HG02840 (cell line): Measurements from ENCODE around the gene COASY.
A peak's percentile ranks its signal among the peaks of the same experiment; 100 is the strongest.

Experiments
- ATAC-seq: cut with Tn5 transposase; IDR thresholded peaks from one replicate; pipeline ENCODE4 v1.9.1; 2021; ENCODE audit warnings: mild to moderate bottlenecking, moderate library complexity, moderate number of reproducible peaks; ENCODE audit not compliant: unreplicated experiment, low FRiP score

Gene COASY

DNA sequence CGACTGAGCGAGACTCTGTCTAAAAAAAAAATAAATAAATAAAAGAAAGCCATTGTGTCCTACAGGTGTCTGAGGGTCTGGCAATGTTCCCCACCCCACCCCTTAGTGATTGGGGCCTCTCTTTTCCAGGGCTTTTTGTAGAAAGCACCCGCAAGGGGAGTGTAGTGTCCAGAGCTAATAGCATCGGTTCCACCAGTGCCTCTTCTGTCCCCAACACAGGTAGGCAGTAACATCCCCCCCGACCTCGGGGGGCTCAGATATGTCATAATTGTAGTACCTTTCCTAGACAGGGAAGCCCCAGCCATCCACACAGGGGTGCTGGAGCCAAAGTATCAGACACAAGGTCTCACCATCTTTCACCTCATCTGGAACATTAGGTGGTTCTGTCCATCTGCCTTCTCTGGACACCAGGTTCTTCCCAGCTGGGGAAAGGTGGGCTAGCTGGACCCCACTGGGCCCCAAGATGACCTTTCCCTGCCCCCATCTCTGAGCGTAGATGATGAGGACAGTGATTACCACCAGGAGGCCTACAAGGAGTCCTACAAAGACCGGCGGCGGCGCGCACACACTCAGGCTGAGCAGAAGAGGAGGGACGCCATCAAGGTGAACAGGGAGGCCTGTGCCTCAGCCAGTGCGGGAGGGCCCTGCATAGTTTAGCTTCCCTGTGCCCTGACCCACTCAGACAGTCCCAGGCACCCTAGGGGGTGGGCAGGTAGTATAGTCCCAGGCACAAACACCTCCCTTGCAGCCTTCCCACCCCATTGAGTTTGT lies 6.6 kb downstream of the COASY start:
- no peak for ATAC-seq

DNA sequence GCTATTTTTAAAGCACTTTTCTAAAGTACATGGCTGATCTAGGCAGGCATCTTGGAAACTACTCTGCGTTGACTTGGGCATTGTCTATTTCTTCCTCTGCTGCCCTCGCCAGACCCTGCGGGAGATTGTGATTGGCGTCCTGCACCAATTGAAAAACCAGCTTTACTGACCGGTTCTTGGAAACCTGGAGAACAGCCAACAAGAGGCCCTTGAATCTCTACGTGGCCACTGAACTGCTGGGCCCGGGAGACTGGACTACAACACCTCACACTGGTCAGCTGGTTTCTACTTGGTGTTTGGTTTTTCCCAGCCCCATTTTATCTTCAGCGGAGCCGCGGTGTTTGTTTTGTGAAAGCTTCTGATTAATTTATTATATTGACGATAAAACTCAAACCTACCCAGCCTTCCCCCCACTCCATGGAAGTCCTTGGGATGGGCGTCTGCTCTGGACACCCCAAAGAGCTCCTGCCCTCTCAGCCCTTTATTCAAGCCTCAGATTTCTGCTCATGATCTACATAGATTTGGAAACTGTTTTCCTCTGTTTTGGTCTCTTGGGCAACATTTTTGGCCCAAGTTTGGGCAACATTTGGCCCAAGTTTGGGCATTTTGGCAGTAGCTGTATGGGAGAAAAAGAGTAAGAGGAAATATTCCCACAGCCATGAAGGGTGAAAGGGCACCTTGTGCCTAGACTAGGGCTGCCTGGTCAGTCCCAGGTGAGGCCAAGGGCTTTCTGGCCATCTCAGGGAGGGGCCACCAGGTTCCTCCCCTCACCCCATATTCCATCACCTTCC lies 9.7 kb downstream of the COASY start:
- no peak for ATAC-seq

DNA sequence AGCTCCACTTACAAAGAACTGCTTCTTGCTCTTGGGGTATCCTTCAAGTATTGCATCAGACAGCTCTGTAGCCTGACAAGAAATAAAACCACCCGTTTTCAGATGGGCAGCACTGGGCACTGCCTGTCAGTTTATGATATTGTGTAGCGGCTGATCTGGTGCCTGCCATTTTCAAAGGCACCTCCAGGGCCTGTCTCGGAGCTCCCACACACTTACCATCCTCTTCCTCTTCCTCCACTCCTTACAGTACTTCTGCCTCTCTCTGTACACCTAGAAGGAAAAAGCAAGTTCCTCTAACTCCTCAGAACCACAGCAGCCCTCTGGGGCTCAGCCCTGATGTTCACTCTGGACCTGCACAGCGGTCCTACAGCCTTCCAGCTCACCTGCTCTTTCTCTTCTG lies 11.1 kb downstream of the COASY start:
- no peak for ATAC-seq

DNA sequence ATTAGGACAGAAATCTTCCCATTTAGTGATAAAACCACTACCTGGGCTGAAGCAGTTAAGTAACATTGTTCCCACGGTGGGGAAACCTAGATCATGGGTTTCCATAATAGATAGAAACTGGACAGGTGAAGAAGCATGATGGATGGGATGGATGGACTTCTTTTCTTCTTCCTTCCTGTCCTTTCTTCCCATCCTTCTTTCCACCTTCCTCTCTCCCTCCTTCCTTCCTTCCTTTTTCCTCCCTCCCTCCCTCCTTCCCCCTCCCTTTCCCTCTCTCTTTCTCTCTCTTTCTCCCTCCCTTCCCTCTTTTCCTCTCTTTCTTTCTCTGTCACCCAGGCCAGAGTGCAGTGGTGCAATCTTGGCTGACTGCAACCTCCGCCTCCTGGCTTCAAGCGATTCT lies 12.5 kb downstream of the COASY start:
- ATAC-seq = no peak

DNA sequence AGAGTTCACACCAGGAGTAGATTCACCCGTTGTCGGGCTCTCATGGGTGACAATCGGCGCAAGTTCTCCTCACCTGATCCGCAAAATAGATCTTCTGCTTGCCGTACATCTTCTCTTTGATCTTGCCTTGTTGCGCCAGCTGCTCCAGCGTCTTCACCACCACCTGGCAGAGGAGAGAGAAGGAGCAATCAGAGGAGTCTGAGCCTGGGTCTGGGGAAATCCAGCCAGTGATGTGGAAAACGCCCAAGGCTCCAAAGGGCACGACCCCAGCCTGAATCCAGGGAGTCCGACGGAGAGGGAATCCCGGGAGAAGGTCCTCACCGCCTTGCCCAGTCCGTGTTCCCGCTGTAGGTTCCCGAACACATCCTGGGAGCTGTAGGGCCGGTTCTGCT lies 15.2 kb downstream of the COASY start:
- no peak for ATAC-seq

DNA sequence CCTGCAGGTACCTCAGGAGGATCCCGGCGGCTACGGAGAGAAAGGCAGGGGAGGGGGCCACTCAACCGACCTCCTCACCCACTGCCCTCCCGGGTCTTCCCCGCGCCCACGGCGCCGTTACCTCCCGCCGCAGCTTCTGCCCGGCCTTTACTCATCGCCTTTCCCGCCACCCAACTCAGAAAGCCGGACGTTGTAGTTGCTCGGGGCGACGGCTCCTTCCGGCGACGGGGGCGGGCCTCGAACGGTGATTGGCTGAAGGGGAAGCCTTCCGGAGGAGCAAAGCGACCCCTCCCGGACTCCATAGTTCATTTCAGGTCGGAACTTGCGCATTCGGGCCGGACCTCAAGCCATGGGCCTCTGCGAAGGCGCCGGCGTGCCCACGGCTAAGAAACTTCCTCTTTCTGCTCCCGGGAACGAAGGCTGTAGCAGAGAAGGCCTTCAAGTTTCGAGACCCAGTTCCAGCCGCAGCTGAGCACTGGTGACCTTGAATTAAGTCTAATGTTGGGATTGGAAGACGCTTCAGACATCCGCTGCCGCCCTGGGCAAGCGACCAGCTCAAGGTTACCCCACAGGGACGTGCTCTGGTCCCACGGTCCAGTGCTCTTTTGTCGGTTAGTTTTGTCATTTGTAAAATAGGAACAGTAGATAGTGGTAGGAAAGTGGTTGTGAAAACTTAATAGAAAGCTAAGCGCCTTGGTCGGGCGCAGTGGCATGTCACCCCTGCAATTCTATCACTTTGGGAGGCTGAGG lies 15.8 kb downstream of the COASY start, which contains the start of gene PSMC3IP:
TSS of gene PSMC3IP (minus strand) at position 198 of the 750 bp plus-strand sequence. CDS start at position 155, 43 bp downstream.
- peak; percentile 61 for ATAC-seq

DNA sequence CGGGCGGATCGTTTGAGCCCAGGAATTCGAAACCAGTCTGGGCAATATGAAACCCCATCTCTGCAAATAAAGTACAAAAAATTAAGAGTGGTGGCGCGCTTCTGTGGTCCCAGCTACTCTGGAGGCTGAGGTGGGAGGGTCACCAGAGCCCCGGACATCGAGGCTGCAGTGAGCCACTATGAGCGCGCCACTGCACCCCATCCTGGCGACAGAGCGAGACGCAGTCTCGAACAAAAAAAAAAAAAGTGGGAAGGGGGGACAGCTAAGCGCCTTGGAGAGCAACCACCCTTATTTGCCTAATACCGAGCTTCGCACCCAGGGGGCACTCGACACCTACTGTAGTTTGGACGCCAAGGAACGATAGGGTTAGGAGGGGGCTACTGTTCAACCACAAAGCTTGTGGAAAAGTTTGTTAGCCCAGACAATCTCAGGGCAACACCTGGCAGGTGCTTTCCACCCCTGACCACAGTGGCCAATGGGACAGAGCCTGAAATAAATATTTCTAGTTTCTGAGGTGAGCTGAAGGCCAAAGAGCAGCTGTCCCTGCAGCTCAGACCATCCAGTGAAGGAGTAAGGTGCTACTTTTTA lies 16.4 kb downstream of the COASY start:
- peak; percentile 60 for ATAC-seq

DNA sequence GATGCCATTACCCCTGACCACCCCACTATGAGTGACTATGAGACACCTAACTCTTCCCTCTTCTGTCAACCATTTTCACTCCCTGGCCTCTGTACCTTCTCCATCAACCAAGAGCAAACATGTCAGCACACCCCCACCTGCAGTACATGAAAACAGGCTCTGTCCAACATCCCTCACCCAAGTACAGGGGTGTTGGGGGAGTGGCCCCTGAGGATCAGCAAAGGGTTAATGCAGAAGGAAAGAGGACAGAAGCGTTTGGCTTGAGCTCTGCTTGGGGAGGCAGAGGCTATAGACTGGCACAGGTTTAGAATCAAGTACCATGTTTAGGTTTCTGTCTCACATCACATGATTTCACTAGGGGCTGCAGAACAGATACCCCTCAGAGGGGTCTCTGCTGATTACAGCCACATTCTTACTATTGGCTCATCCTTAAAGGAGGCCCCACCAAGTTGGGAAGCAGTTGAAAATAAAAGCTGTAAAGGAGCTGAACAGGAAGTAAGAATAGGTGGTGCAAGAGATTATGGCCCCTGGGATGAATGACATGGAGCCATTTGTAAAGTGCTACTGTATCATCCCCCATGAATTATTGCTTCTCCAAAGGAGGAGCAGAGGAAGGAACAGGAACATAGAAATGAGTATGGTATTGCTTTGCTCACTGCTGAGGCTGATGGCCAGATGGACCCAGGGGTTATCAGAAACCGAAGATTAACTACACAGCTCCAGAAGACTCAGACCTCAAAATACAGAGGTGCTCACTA lies 18.0 kb downstream of the COASY start:
- no peak for ATAC-seq

DNA sequence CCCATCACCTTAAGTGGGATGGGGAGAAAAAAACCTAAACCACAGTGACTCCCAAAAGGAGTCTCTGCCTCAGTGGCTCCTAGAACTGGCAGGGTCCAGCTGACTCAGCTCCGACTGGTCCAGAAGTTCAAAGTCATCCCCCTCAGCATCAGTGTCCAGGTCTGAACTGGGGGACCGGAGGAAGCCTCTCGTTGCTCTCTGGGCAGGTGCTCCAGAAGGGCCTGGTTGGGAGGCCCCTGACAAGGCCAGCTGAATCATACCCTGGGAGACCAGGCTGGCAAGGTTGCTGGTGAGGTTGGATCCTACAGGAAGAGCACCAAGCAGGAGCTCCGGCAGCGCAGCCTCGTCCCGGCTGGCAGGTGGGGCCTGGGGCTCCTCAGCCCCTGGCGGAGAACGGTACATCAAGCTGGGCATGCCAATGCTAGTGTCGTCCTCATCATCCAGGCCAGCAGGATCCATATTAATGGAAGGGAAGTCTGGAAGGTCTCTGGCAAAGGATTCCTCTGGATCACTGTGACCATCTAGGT lies 19.9 kb downstream of the COASY start:
- ATAC-seq = no peak

DNA sequence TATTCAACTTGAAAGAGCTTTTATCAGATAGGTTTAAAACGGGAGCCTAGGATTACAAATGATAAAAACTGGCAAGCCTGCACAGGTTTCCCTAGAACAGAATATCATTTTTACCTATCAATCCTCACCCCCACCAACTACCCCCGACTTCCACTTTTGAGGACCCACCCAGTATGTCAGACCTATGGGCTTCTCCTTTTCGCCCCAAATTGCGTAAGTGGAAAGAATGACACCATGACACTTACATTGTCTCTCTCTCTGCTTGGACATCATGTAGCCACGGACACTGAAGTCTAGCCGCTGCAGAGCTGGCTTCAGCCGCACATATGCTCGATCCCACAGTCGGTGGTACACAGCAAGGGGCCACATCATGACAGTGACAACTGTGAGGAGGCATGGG lies 22.9 kb downstream of the COASY start:
- ATAC-seq = no peak

DNA sequence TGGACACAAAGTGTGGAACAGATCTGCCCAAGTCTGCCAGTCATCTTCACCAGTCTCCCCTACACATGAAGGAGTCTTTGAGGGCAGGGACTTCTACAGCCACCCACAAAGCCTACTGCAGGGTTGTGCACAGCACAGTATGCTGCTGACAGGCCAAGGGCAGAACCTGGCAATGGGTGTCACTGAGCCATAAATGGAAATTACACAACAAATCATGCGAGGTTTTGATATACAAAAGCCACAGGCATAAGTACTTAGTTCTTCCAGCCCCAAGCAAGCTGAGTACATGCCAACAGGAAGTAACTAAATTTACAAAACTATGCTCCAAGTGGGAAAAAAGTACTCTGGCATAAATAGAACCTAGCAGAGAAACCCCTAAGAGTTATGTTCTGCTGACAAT lies 23.4 kb downstream of the COASY start:
- ATAC-seq = no peak

DNA sequence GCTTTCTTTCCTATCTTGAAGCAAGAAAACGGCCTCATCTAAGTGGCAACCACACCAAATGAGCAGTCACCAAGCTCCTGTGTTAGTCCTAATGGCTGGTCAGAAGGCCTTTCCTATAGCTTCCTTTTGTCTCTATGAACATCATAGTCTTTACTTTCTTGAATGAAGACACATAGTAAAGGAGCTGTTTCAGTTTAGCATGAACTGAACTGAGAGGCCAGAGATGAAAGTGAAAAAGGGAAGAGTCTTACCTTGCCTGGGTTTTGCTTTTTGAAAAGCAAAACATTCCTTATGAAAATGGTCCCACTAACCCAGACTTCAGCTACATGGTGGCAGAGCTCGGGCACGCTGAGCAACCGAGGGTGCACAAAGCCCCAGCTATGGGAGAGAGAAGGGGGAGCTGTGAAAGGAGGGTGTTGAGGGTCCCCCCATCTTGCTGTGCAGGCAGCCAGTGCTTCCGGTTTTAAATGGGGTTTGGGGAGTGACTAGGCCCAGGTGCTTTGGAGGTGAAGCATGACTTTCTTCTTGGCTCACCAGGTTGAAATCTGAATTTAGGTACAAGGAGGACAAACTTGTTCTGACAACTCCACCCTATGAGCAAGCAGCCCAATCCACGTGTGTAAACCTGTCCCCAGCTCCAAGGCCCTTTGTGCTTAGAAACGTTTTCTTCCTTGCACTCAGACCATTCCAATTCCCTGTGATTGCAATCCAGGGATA lies 24.7 kb downstream of the COASY start:
- ATAC-seq = no peak

DNA sequence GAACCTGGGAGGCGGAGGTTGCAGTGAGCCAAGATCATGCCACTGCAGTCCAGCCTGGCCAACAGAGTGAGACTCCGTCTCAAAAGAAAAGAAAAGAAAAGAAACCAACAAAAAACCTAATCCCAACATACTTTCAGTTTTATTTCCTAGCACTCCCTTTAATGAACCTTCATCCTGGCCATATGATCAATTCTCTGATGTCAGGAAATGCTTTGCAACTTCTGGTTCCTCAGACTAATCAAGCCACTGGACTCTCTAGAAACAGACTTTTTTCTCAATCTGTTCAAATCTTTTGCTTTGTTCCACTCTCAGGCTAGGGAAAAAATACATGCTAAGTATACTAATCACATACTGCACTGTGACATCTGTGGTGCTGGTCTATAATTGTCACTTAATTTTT lies 28.9 kb downstream of the COASY start:
- no peak for ATAC-seq

DNA sequence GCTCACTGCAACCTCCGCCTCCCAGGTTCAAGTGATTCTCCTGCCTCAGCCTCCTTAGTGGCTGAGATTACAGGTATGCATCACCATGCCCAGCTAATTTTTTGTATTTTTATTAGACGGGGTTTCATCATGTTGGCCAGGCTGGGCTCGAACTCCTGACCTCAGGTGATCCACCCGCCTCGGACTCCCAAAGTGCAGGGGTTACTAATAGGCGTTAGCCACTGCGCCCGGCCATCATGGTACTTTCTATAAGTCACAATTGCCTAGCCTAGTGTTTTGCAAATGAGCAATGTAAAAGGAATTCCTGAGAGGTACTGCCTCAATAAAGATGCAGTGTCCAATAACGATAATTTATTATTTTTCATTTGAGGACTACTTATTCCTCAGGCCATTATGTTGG lies 29.5 kb downstream of the COASY start:
- ATAC-seq = no peak

DNA sequence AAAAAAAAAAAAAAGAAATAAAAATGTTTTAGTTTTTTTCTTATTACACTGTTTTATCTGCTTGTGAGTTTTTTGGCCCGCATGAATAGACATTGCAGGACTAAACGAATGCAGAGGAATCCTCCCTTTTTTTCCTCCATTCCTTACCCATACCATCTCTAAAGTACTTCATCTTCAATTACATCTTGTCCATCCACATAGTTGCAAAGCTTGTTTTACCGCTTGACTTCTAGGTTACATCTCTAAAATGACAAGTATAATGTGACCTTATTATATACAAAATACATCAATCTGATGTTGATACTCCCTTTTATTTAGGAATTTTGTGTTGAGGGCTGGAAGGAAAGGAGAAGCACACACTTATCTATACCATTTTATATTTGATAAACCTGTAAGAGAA lies 34.4 kb downstream of the COASY start:
- ATAC-seq = no peak

DNA sequence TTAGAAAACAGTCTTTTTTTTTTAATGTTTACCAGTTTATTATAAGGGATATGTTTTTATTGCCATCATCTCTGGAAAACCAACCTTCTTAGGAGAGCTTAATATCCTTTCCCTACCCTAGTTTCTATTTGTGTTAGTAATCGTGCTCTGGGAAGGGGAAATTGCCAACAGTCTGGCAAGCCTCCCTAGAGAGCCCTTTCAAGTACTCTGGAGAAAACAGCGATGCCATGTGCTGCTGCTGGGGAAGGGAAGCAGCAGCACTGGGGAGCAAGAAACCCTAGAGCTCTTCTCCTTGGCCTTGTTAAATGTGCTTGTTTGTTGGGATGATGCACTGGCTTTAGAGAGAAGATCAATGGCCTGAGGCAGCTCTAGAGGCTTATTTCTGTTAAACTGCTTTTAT lies 37.0 kb downstream of the COASY start:
- no peak for ATAC-seq

DNA sequence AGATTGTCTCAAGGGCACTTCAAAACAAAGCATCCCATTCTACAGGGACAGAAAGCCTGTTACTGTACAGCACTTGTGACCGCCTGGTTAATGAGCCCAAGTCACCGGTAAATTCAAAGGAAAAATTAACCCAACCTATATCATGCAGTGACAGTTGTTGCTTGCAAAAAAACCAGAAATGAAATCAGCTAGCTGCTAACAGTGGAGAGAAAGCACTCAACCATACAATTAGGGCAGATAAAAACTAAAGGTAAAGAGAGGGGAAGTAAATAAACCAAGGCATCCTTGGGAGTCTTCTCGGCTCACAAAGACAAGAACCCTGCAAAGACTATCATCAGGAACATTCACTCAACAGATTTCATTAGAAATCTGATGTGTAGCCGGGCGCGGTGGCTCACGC lies 41.4 kb downstream of the COASY start:
- no peak for ATAC-seq

DNA sequence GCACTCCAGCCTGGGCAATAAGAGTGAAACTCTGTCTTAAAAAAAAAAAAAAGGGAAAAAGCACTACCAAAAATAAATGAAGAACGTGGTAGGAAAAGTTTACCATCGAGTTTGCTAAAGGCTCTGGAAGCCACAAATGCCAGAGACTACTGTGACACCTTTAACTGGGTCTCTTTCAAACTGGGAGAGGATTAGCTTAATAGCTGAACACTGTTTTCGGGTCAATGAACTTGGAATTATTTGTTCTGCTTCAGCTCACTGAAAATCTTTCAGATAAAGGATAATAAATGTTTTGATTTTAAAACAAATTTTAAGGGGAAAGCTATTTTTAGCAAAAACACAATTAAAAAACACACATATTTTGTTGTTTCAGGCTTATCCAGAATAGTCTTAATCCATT lies 45.8 kb downstream of the COASY start:
- ATAC-seq = no peak
